Measurements from ENCODE around the gene GAGE12G.
"Not testable (repeated sequence)": the region's sequence is repeated elsewhere in the genome, so short reads cannot be mapped to it uniquely, and the experiment has no call there.

The GAGE12G gene, protein sequence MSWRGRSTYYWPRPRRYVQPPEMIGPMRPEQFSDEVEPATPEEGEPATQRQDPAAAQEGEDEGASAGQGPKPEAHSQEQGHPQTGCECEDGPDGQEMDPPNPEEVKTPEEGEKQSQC

DNA sequence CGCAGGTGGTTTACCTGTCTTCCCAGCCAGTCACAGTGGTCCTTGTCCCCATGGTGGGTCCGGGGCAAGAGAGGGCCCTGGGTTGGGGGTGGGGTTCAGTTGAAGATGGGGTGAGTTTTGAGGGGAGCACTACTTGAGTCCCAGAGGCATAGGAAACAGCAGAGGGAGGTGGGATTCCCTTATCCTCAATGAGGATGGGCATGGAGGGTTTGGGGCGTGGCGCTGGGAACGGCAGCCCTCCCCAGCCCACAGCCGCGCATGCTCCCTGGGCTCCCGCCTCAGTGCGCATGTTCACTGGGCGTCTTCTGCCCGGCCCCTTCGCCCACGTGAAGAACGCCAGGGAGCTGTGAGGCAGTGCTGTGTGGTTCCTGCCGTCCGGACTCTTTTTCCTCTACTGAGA is at the start of gene GAGE12G:
Gene GAGE12G (plus strand): TSS at position 301 of the 400 bp plus-strand sequence. CDS start 1,155 bp downstream, outside the sequence.
- not testable (repeated sequence) for DNase-seq

DNA sequence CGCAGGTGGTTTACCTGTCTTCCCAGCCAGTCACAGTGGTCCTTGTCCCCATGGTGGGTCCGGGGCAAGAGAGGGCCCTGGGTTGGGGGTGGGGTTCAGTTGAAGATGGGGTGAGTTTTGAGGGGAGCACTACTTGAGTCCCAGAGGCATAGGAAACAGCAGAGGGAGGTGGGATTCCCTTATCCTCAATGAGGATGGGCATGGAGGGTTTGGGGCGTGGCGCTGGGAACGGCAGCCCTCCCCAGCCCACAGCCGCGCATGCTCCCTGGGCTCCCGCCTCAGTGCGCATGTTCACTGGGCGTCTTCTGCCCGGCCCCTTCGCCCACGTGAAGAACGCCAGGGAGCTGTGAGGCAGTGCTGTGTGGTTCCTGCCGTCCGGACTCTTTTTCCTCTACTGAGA is 38.3 kb upstream of the GAGE12G start, which contains the start of gene GAGE12C:
Gene GAGE12C (plus strand): TSS at position 301 of the 400 bp plus-strand sequence. CDS start 1,155 bp downstream, outside the sequence.
- DNase-seq: not testable (repeated sequence)

DNA sequence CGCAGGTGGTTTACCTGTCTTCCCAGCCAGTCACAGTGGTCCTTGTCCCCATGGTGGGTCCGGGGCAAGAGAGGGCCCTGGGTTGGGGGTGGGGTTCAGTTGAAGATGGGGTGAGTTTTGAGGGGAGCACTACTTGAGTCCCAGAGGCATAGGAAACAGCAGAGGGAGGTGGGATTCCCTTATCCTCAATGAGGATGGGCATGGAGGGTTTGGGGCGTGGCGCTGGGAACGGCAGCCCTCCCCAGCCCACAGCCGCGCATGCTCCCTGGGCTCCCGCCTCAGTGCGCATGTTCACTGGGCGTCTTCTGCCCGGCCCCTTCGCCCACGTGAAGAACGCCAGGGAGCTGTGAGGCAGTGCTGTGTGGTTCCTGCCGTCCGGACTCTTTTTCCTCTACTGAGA is 28.8 kb upstream of the GAGE12G start, which contains the start of gene GAGE12D:
Gene GAGE12D (plus strand): TSS at position 301 of the 400 bp plus-strand sequence. CDS start 1,155 bp downstream, outside the sequence.
- DNase-seq: not testable (repeated sequence)

DNA sequence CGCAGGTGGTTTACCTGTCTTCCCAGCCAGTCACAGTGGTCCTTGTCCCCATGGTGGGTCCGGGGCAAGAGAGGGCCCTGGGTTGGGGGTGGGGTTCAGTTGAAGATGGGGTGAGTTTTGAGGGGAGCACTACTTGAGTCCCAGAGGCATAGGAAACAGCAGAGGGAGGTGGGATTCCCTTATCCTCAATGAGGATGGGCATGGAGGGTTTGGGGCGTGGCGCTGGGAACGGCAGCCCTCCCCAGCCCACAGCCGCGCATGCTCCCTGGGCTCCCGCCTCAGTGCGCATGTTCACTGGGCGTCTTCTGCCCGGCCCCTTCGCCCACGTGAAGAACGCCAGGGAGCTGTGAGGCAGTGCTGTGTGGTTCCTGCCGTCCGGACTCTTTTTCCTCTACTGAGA is 19.2 kb upstream of the GAGE12G start, which contains the start of gene GAGE12E:
Gene GAGE12E (plus strand): TSS at position 301 of the 400 bp plus-strand sequence. CDS start 1,155 bp downstream, outside the sequence.
- DNase-seq: not testable (repeated sequence)

DNA sequence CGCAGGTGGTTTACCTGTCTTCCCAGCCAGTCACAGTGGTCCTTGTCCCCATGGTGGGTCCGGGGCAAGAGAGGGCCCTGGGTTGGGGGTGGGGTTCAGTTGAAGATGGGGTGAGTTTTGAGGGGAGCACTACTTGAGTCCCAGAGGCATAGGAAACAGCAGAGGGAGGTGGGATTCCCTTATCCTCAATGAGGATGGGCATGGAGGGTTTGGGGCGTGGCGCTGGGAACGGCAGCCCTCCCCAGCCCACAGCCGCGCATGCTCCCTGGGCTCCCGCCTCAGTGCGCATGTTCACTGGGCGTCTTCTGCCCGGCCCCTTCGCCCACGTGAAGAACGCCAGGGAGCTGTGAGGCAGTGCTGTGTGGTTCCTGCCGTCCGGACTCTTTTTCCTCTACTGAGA is 9.7 kb upstream of the GAGE12G start, which contains the start of gene GAGE12F:
Gene GAGE12F (plus strand): TSS at position 301 of the 400 bp plus-strand sequence. CDS start 1,155 bp downstream, outside the sequence.
- DNase-seq: not testable (repeated sequence)

DNA sequence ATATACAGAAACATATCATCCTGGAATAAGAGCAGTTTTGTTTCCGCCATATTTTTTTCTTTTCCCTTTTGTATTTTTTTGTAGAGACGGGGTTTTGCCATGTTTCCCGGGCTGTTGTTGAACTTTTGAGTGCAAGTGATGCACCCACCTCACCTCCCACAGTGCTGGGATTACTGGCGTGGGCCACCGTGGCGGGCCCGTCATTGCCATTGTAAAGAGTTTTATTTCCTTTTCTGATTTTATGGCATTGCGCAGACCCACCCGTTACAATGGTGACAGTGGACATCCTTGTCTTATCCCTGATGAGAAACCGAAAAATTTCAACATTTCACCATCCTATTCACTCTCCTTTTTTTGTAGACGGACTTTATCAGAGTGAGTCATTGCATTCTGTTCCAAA is 1.5 kb upstream of the GAGE12G start:
- not testable (repeated sequence) for DNase-seq

DNA sequence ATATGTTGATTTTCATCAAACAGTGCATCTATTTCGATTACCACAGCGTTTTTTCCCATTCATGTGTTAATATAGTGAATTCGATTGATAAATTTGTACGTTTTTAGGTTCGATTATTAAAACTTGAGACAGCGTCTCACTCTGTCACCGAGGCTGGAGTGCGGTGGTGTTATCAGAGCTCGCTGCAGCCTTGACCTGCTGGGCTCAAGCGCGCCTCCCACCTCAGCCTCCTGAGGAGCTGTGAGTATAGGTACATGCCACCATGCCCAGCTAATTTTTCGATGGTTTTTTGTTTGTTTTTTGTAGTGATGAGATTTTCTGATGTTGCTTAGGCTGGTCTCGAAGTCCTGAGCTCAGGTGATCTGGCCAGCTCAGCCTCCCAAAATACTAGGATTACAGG is 1.0 kb upstream of the GAGE12G start:
- not testable (repeated sequence) for DNase-seq

DNA sequence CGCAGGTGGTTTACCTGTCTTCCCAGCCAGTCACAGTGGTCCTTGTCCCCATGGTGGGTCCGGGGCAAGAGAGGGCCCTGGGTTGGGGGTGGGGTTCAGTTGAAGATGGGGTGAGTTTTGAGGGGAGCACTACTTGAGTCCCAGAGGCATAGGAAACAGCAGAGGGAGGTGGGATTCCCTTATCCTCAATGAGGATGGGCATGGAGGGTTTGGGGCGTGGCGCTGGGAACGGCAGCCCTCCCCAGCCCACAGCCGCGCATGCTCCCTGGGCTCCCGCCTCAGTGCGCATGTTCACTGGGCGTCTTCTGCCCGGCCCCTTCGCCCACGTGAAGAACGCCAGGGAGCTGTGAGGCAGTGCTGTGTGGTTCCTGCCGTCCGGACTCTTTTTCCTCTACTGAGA is 9.4 kb downstream of the GAGE12G start, which contains the start of gene GAGE12H:
Gene GAGE12H (plus strand): TSS at position 301 of the 400 bp plus-strand sequence. CDS start 1,155 bp downstream, outside the sequence.
- not testable (repeated sequence) for DNase-seq

DNA sequence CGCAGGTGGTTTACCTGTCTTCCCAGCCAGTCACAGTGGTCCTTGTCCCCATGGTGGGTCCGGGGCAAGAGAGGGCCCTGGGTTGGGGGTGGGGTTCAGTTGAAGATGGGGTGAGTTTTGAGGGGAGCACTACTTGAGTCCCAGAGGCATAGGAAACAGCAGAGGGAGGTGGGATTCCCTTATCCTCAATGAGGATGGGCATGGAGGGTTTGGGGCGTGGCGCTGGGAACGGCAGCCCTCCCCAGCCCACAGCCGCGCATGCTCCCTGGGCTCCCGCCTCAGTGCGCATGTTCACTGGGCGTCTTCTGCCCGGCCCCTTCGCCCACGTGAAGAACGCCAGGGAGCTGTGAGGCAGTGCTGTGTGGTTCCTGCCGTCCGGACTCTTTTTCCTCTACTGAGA is 19.0 kb downstream of the GAGE12G start, which contains the start of gene GAGE2A:
Gene GAGE2A (plus strand): TSS at position 301 of the 400 bp plus-strand sequence. CDS start 1,155 bp downstream, outside the sequence.
- not testable (repeated sequence) for DNase-seq

DNA sequence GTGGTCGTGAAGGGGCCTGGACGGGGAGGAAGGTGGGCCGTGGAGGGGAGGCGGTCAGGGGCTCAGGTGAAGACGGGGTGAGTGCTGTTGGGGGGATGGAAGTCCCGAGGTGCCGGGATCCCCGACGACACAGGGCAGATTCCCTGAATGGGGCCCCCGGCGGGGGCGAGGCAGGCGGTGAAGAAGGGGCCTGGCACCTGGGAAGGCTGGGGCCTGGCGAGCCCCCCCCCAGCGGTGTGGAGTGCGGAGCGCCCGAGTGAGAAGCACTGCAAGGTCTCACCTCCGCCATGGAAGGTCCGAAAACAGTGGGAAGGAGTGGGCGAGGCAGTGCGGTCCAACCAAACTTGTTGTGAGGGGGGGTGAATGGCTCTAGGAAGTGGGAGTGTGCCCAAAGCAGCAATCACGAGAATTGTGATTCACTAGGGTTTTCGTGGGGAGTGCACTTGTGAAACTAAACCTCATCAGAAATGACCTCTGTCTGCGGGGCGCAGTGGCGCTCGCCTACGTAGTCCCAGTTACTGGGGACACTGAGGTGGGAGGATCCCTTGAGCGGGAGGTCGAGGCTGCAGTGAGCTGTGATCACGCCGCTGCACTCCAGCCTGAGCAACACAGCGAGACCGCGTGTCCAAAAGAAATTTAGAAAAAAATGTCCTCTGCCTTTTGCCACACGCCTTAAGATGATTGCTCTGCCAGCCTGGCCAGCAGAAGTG is 19.7 kb downstream of the GAGE12G start:
- not testable (repeated sequence) for DNase-seq

DNA sequence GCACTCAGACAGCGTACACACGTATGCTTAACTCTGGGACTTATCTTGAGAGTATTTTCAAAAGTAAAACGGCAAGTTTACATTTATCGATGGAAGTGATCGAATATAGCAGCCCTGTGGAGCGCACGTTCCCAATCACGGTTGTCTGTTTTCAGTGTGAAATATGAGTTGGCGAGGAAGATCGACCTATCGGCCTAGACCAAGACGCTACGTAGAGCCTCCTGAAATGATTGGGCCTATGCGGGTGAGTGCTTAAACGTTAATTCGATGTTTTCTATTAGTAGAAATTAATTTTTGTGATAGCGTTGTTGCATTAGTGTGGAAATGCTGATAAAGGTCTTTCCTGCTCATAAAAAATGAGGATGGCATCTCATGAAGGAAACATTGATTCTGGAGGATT is 20.3 kb downstream of the GAGE12G start:
- not testable (repeated sequence) for DNase-seq

DNA sequence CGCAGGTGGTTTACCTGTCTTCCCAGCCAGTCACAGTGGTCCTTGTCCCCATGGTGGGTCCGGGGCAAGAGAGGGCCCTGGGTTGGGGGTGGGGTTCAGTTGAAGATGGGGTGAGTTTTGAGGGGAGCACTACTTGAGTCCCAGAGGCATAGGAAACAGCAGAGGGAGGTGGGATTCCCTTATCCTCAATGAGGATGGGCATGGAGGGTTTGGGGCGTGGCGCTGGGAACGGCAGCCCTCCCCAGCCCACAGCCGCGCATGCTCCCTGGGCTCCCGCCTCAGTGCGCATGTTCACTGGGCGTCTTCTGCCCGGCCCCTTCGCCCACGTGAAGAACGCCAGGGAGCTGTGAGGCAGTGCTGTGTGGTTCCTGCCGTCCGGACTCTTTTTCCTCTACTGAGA is 28.5 kb downstream of the GAGE12G start, which contains the start of gene GAGE1:
Gene GAGE1 (plus strand): TSS at position 301 of the 400 bp plus-strand sequence. CDS start 1,155 bp downstream, outside the sequence.
- DNase-seq: not testable (repeated sequence)

DNA sequence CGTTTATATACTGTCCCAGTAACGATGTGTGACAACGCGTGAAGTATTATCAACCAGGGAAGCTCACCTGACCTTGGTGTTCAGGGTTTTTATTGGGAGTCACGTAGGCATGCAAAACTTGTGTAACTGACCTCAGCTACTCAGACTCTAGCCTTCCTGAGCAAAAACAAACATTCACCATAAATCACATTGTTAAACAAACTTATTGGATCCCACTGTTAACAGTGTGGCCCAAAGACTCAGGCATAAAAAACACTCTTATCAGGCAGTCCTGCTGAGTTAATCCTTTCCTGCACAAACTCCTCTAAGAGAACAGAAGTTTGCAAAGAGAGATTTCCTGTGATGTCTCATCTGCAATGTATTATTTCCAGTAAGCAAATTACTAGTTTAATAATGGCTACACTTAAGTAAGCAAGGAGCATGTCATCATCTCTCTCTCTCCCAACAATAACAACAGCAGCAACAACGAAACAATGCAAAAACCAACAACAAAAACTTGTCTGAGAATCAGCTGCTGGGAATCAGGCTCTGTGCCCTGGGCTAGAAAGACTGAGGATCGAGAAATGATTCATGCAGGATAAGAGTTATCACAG is 40.6 kb downstream of the GAGE12G start:
- no peak for DNase-seq

DNA sequence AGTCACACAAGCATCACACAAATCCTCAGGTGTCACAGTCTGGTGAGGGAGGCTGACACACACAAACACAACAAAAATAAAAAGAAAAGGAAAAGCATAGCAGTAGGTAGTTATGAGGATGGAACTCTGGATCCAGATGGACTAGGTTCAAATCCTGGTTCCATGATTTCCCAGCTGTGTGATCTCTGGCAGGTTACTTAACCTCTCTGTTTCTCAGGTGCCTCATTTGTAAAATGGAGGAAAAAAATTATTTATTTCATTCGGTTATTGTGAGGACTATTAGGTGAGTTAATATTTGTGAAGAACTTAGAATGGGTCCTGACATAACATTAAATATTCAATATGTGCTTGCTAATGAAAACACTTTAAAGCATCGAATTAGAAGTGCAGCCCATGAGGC is 48.4 kb downstream of the GAGE12G start:
- no peak for DNase-seq

Measured in SHP77 treated with DMSO at 0.1 percent for 48 hours (cell line).